Psoas muscle (tissue), 8 donors: ENCODE results near the gene RASA3. TPM values are rescaled to one million over a fixed set of nuclear protein-coding genes. Genes with fewer than 3 reads are reported as not detected.
A peak's percentile ranks its signal among the peaks of the same experiment; 100 is the strongest.

Experiments
- ATAC-seq, 4 donors: fragments of 200-7000 bp; cut with Tn5 transposase; one replicate each; pipeline ENCODE4 v1.9.1; 2020; ENCODE audit warnings: moderate library complexity in 3 of 4, mild to moderate bottlenecking in 2 of 4
- DNase-seq, 2 donors: peaks; one replicate each; pipeline ENCODE4 v3.0.0-alpha.2; 2020
- H3K27ac ChIP-seq: fragments of 200-600 bp; one replicate; pipeline ENCODE4 v1.8.0; 2022
- H3K27me3 ChIP-seq, 3 donors: fragments of 200-600 bp in 1 of 3; one replicate each; pipeline versions ENCODE4 v1.6.1 to v1.8.0; 2013 to 2022; ENCODE audit warnings: low read length in 2 of 3, mild to moderate bottlenecking in 2 of 3, moderate library complexity in 1 of 3; ENCODE audit not compliant: insufficient read depth in 3 of 3
- H3K36me3 ChIP-seq, 2 donors: fragments of 200-600 bp in 1 of 2; one replicate each; pipeline versions ENCODE4 v1.6.1 to v1.8.0; 2013 to 2022; ENCODE audit warnings: low read depth in 1 of 2, mild to moderate bottlenecking in 1 of 2, moderate library complexity in 1 of 2; ENCODE audit not compliant: insufficient read depth in 1 of 2
- H3K4me1 ChIP-seq: fragments of 200-600 bp; one replicate; pipeline ENCODE4 v1.8.0; 2022
- H3K4me3 ChIP-seq: fragments of 200-600 bp; one replicate; pipeline ENCODE4 v1.8.0; 2022; ENCODE audit warnings: mild to moderate bottlenecking
- H3K9me3 ChIP-seq: fragments of 200-600 bp; one replicate; pipeline ENCODE4 v1.8.0; 2022
- WGBS, 3 donors: extraction: QIAGEN DNeasy Blood & Tissue Kit; methylation state at CpG; one replicate each; pipeline versions ENCODE4 v1.1.6 to v1.1.7; 2013; 5-methylcytosine and 5-hydroxymethylcytosine counted together
- intact Hi-C, 2 donors: fragments of 100-400 bp; cut with DNase I; formaldehyde crosslinking; loops; one replicate each; pipeline versions ENCODE4 v1.11.0 to v1.14.2; 2022
- polyA plus RNA-seq, 3 donors: library from polyadenylated mRNA; stranded (reverse); fragments of 200-250 nt; gene quantifications; one replicate each; pipeline ENCODE4 v1.2.3, GENCODE V29; 2013
- total RNA-seq, 4 donors: library from RNA; stranded (reverse); fragmentation: NEBNext Ultra II Directional in 2 of 4; extraction: Animal tissue kit (Norgen Biotek cat#: 25700) in 2 of 4; gene quantifications; one replicate each; pipeline versions ENCODE4 v1.2.1 to v1.2.4, GENCODE V29; 2021 to 2023
- TF ChIP-seq, protein P1 (sequence below): fragments of 200-600 bp; IDR thresholded peaks from one replicate; pipeline ENCODE4 v1.8.0; 2022; ENCODE audit warnings: antibody characterized with exemption
- donor health status: healthy with polysubstance abuse.
- donor health status: DM: no; HTN: no; CAD: no; lungs with moderate emphysema.
- donor health status: Bipolar disorder and iron deficiency.
- donor health status: healthy.
- donor health status: DM: yes; HTN: yes; CAD: no.
- donor health status: DM: no; HTN: no; CAD: no.
- donor health status: DM: no; HTN: no; CAD: no.
- donor health status: DM: yes; HTN: yes; CAD: no.

RASA3 gene
- total and polyA plus RNA-seq, 7 donors = 4.8 to 24.4 (median 13.1) TPM

DNA sequence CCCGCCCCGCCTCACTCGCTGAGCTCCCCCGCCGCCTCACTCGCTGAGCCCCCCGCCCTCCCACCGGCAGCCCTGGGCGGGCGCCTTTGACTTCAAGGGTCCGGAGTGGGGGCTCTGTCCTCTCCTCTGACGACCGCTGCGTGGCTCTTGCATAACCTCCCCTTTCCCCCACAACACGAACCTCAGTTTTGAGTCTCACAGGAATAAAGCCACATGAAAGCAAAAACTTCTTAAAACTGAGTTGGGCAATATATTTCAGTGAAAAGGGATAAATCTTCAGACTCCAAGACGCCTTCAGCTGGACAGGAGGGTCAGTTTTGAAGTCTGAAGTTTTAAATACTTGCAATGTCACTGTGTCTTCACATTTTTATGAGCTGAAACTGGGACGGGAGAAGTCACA is 87.9 kb downstream of the RASA3 start:
- WGBS, 3 donors = 77 to 87% (median 80%) methylated on average over 7 to 14 of the region's 17 CpGs
- H3K27me3 ChIP-seq = no peaks in the 10 kb centered on the region
- no peak overlapping the region for H3K27ac ChIP-seq
- no peaks in the 10 kb centered on the region for H3K36me3 ChIP-seq
- DNase-seq (peak in 1 of 2 donors; percentile 76), ATAC-seq (no peak)
- intact Hi-C loops = no loop called here
- H3K4me3 ChIP-seq = no peak overlapping the region
- TF ChIP-seq, protein P1, sequence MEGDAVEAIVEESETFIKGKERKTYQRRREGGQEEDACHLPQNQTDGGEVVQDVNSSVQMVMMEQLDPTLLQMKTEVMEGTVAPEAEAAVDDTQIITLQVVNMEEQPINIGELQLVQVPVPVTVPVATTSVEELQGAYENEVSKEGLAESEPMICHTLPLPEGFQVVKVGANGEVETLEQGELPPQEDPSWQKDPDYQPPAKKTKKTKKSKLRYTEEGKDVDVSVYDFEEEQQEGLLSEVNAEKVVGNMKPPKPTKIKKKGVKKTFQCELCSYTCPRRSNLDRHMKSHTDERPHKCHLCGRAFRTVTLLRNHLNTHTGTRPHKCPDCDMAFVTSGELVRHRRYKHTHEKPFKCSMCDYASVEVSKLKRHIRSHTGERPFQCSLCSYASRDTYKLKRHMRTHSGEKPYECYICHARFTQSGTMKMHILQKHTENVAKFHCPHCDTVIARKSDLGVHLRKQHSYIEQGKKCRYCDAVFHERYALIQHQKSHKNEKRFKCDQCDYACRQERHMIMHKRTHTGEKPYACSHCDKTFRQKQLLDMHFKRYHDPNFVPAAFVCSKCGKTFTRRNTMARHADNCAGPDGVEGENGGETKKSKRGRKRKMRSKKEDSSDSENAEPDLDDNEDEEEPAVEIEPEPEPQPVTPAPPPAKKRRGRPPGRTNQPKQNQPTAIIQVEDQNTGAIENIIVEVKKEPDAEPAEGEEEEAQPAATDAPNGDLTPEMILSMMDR = no peak
- peaks cover 10% of the 10 kb centered on the region for H3K4me1 ChIP-seq
- H3K9me3 ChIP-seq = no peaks in the 10 kb centered on the region

DNA sequence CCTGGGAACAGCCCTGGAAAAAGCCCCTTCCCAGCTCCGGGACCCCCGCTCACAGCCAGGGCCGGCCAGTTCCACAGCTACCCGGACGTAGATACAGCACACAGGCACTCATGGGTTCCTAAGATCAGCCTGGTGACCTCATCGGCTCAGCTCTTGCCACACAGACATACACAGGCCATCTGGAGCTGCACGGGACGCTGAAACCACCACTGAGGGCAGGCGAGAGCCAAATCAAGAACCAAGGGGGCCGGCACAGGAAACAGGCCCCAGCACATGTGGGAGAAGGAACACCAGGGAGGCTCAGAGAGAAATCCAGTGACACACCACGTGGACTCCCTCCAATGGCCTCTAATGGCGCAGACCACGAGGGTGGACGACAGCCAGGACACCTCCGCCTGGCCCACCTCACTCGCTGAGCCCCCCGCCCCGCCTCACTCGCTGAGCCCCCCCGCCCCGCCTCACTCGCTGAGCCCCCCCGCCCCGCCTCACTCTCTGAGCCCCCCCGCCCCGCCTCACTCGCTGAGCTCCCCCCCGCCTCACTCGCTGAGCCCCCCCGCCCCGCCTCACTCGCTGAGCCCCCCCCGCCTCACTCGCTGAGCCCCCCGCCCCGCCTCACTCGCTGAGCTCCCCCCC is 88.9 kb downstream of the RASA3 start:
- intact Hi-C loops = no loop called here
- 62 to 80% (median 75%) methylated on average over 13 to 31 of the region's 37 CpGs for WGBS, 3 donors
- TF ChIP-seq, protein P1 = peak; percentile 24

DNA sequence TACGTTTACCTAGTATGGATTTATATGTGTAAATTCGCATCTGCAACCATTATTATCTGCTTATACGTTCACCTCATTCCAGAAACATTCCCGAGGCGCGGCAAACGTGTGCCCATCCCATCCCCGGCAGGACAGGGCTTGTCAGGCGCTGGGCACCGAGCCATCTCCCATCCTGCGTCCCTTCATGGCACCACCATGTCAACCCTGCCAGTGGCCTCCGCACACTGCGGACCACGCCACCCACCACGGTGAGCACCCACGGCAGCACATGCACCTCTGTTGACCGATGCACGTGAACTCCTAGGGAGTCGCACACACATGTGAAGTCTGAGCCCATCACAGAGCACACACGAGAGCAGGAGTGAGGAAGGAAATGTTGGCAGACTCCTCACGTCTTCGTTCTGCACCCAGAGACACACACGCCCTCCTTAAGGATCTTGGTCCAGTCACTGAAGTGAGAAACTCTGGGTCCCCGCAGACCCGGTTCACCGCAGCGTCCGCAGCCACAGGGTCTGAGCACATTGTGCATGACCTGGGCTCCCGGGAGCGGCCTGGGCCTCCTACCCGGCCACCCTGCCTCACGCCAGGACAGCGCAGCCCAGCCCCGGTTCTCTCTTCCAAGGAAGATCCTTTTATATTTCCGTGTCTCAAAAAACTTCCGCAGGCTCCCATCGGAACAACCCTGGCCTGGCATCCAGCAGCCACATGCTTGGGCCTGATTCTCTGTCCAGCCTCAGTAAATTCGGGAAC is 90.2 kb downstream of the RASA3 start:
- no peak for ATAC-seq
- intact Hi-C loops = no loop called here

More for the DNA sequence above, 88.9 kb downstream of the RASA3 start:
- peaks cover 15% of the 10 kb centered on the region for H3K4me1 ChIP-seq
- H3K4me3 ChIP-seq = no peak overlapping the region
- peak; percentile 81 to 91 for DNase-seq
- H3K27me3 ChIP-seq = no peaks in the 10 kb centered on the region
- H3K9me3 ChIP-seq = no peaks in the 10 kb centered on the region
- peak; percentile 91 to 95 (median 95) for ATAC-seq
- H3K27ac ChIP-seq = no peak overlapping the region
- H3K36me3 ChIP-seq = no peaks in the 10 kb centered on the region

DNA sequence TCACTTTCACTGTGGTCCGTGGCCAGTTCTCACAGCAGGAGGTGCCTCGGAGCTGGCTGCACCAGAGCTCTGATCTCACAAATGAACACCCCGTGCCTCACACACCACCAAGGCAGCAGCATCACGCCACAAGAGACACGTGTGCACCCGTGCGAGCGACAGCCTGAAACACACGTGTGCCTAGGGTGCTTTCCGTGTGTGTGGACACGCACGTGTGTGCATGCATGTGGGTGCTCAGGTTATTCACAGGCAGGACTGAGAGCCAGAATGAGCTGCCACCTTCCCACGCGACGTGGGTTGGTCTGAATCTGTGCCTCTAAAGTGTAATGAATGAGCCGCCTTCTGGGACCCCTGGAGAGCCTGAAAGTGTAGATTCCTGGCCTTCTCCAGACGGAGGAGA is 90.9 kb downstream of the RASA3 start:
- peaks cover 28% of the 10 kb centered on the region for H3K4me1 ChIP-seq
- H3K27me3 ChIP-seq = no peaks in the 10 kb centered on the region
- no peak overlapping the region for H3K4me3 ChIP-seq
- no peak overlapping the region for H3K27ac ChIP-seq
- H3K36me3 ChIP-seq = no peaks in the 10 kb centered on the region
- TF ChIP-seq, protein P1 = no peak
- intact Hi-C loops = no loop called here
- ATAC-seq (no peak), DNase-seq (no peak)
- H3K9me3 ChIP-seq = no peaks in the 10 kb centered on the region
- WGBS, 3 donors = 90 to 97% (median 91%) methylated on average over 17 of the region's 17 CpGs

More for the DNA sequence above, 90.2 kb downstream of the RASA3 start:
- no peaks in the 10 kb centered on the region for H3K9me3 ChIP-seq
- no peak overlapping the region for H3K4me3 ChIP-seq
- H3K36me3 ChIP-seq = no peaks in the 10 kb centered on the region
- no peaks in the 10 kb centered on the region for H3K27me3 ChIP-seq
- TF ChIP-seq, protein P1 = no peak
- H3K27ac ChIP-seq = no peak overlapping the region
- no peak for DNase-seq
- peaks cover 21% of the 10 kb centered on the region for H3K4me1 ChIP-seq
- 89 to 90% (median 90%) methylated on average over 35 to 38 of the region's 38 CpGs for WGBS, 3 donors
